HCT116 (cell line): ENCODE data around the gene SFXN1. TPM values are rescaled to one million over a fixed set of nuclear protein-coding genes. Genes with fewer than 3 reads are reported as not detected.

Experiments used
- ATAC-seq: fragments of 200-7000 bp; cut with Tn5 transposase; 2 replicates; pipeline ENCODE4 v1.9.1; 2020; ENCODE audit warnings: mild to moderate bottlenecking, moderate library complexity
- BruUV-seq: library from RNA; stranded (reverse); fragments of 400-500 nt; replicated peaks from 2 replicates; lab custom pipeline; 2021; lab: Mats Ljungman, UMichigan
- CTCF ChIA-PET: fragments of 300-600 bp; sonication (Branson Sonifier 250); formaldehyde crosslinking; loops from one replicate; lab custom pipeline; 2021; ENCODE audit warnings: antibody characterized with exemption; lab: Charles Lee
- POLR2A ChIA-PET: fragments of 300-600, 350-600 bp; sonication (Branson Sonifier 250); formaldehyde crosslinking; loops from one replicate; lab custom pipeline; 2021; ENCODE audit warnings: antibody characterized with exemption; lab: Charles Lee
- RAD21 ChIA-PET, 2 experiments: fragments of 300-600 bp; sonication (Branson Sonifier 250); formaldehyde crosslinking; loops; one replicate each; lab custom pipeline; 2023; ENCODE audit warnings: low total read pairs in 2 of 2; ENCODE audit not compliant: uncharacterized antibody in 2 of 2, unreplicated experiment in 2 of 2, low non-redundant PET in 1 of 2; lab: Charles Lee
- DNase-seq: peaks from one replicate; pipeline ENCODE4 v3.0.0-alpha.2; 2010; ENCODE audit warnings: low read depth, low spot score
- H2AFZ ChIP-seq: fragments of 200-600 bp; shearing (Covaris generic), sonication (generic); 2 replicates; pipeline ENCODE4 v1.6.1; 2017; ENCODE audit warnings: low read depth, mixed run types, mixed read lengths, antibody characterized with exemption, low read length; ENCODE audit not compliant: poor library complexity, severe bottlenecking
- H3K27ac ChIP-seq: 2 replicates; pipeline ENCODE4 v1.5.1; 2012; ENCODE audit warnings: low read depth, low read length
- H3K27me3 ChIP-seq: fragments of 200-600 bp; sonication (generic); 2 replicates; pipeline ENCODE4 v1.6.1; 2016; ENCODE audit warnings: mixed run types, low read length, mixed read lengths; ENCODE audit not compliant: insufficient read depth
- H3K36me3 ChIP-seq, 2 experiments: fragments of 200-500 bp in 1 of 2; fragments of 200-600 bp in 1 of 2; sonication (Bioruptor generic) in 1 of 2; sonication (generic) in 1 of 2; 2 replicates each; pipeline versions ENCODE4 v1.5.1 to v1.6.1; 2014 to 2016; ENCODE audit warnings: low read length in 2 of 2, inconsistent platforms in 1 of 2, mixed read lengths in 1 of 2, mixed run types in 1 of 2; ENCODE audit not compliant: insufficient read depth in 2 of 2, control insufficient read depth in 1 of 2
- H3K4me1 ChIP-seq, 2 experiments: fragments of 200-600 bp in 1 of 2; sonication (generic) in 1 of 2; 2 replicates each; pipeline versions ENCODE4 v1.5.1 to v1.6.1; 2012 to 2017; ENCODE audit warnings: low read length in 2 of 2, inconsistent platforms in 1 of 2, mild to moderate bottlenecking in 1 of 2, mixed read lengths in 1 of 2, mixed run types in 1 of 2, moderate library complexity in 1 of 2; ENCODE audit not compliant: insufficient read depth in 2 of 2, control insufficient read depth in 1 of 2
- H3K4me2 ChIP-seq: fragments of 200-600 bp; sonication (generic); 2 replicates; pipeline ENCODE4 v1.6.1; 2017; ENCODE audit warnings: mixed run types, low read length, mixed read lengths
- H3K4me3 ChIP-seq, 2 experiments: fragments of 200-600 bp in 1 of 2; sonication (generic) in 1 of 2; replicated peaks in 1 of 2; 2 replicates each; pipeline ENCODE4 v1.5.1; 2011 to 2016; ENCODE audit warnings: low read length in 2 of 2, control low read depth in 1 of 2, low read depth in 1 of 2, mild to moderate bottlenecking in 1 of 2, mixed read lengths in 1 of 2, mixed run types in 1 of 2
- H3K79me2 ChIP-seq: fragments of 200-600 bp; sonication (generic); 2 replicates; pipeline ENCODE4 v1.6.1; 2017; ENCODE audit warnings: mild to moderate bottlenecking, mixed run types, low read length, moderate library complexity, mixed read lengths; ENCODE audit not compliant: insufficient read depth
- H3K9ac ChIP-seq: fragments of 200-600 bp; sonication (generic); 2 replicates; pipeline ENCODE4 v1.6.1; 2016; ENCODE audit warnings: low read length, mixed read lengths
- H3K9me2 ChIP-seq: fragments of 200-600 bp; sonication (generic), shearing (Covaris generic); 2 replicates; pipeline ENCODE4 v1.6.1; 2017; ENCODE audit warnings: mixed run types, mild to moderate bottlenecking, moderate library complexity; ENCODE audit not compliant: insufficient read depth
- H3K9me3 ChIP-seq, 2 experiments: fragments of 200-500 bp in 1 of 2; fragments of 200-600 bp in 1 of 2; sonication (Bioruptor generic) in 1 of 2; sonication (generic) in 1 of 2; 2 replicates each; pipeline ENCODE4 v1.6.1; 2014 to 2017; ENCODE audit warnings: low read length in 2 of 2, mixed read lengths in 2 of 2, inconsistent platforms in 1 of 2, low read depth in 1 of 2, mild to moderate bottlenecking in 1 of 2, mixed run types in 1 of 2, moderate library complexity in 1 of 2; ENCODE audit not compliant: control insufficient read depth in 1 of 2, insufficient read depth in 1 of 2
- H4K20me1 ChIP-seq: fragments of 200-600 bp; sonication (generic), shearing (Covaris generic); 2 replicates; pipeline ENCODE4 v1.6.1; 2017; ENCODE audit warnings: mixed run types, mild to moderate bottlenecking, moderate library complexity; ENCODE audit not compliant: insufficient read depth
- ATF3 ChIP-seq: IDR thresholded peaks from 2 replicates; pipeline ENCODE4 v1.6.1; 2012
- CTCF ChIP-seq, 3 experiments: fragments of 200-600 bp in 1 of 3; sonication (generic) in 1 of 3; IDR thresholded peaks in 2 of 3; conservative IDR thresholded peaks in 1 of 3; 2 replicates each; pipeline ENCODE4 v1.5.1; 2012 to 2017; ENCODE audit warnings: low read depth in 2 of 3, low read length in 2 of 3, antibody characterized with exemption in 1 of 3, borderline replicate concordance in 1 of 3, control low read depth in 1 of 3, mild to moderate bottlenecking in 1 of 3, mixed read lengths in 1 of 3, mixed run types in 1 of 3, moderate library complexity in 1 of 3; ENCODE audit not compliant: insufficient read depth in 1 of 3
- EGR1 ChIP-seq: IDR thresholded peaks from 2 replicates; pipeline ENCODE4 v1.6.1; 2012; ENCODE audit warnings: low read depth
- ELF1 ChIP-seq: IDR thresholded peaks from 2 replicates; pipeline ENCODE4 v1.6.1; 2012; ENCODE audit warnings: low read depth, borderline replicate concordance
- EZH2 ChIP-seq: fragments of 200-600 bp; sonication (generic); IDR thresholded peaks from 2 replicates; pipeline ENCODE4 v1.6.1; 2017; ENCODE audit warnings: antibody characterized with exemption, mixed run types
- EZH2phosphoT487 ChIP-seq: fragments of 200-600 bp; IDR thresholded peaks from 2 replicates; pipeline ENCODE4 v1.6.1; 2018; ENCODE audit warnings: antibody characterized with exemption, borderline replicate concordance
- FOSL1 ChIP-seq: IDR thresholded peaks from 2 replicates; pipeline ENCODE4 v1.6.1; 2012; ENCODE audit warnings: low read depth
- JUND ChIP-seq: IDR thresholded peaks from 2 replicates; pipeline ENCODE4 v1.6.1; 2012
- POLR2A ChIP-seq: IDR thresholded peaks from 2 replicates; pipeline ENCODE4 v1.7.0; 2011; ENCODE audit warnings: borderline replicate concordance; ENCODE audit not compliant: insufficient read depth, insufficient read length; ENCODE audit errors: extremely low read depth
- RAD21 ChIP-seq: IDR thresholded peaks from 2 replicates; pipeline ENCODE4 v1.6.1; 2012; ENCODE audit warnings: low read depth, mild to moderate bottlenecking
- SIN3A ChIP-seq: IDR thresholded peaks from 2 replicates; pipeline ENCODE4 v1.6.1; 2012; ENCODE audit warnings: low read depth
- SP1 ChIP-seq: IDR thresholded peaks from 2 replicates; pipeline ENCODE4 v1.6.1; 2012; ENCODE audit warnings: low read depth
- ZBTB33 ChIP-seq: IDR thresholded peaks from 2 replicates; pipeline ENCODE4 v1.6.1; 2011; ENCODE audit warnings: mild to moderate bottlenecking, low read length, moderate library complexity; ENCODE audit not compliant: insufficient replicate concordance; ENCODE audit errors: extremely low read depth
- ZNF274 ChIP-seq: fragments of 200-500 bp; sonication (Bioruptor generic); IDR thresholded peaks from 2 replicates; pipeline ENCODE4 v1.6.1; 2014; ENCODE audit warnings: mild to moderate bottlenecking, low read depth, low read length, inconsistent platforms
- intact Hi-C: fragments of 100-400 bp; cut with micrococcal nuclease; formaldehyde crosslinking; loops from 2 replicates; pipeline ENCODE4 v1.10.0; 2022
- total RNA-seq: library from RNA; stranded (reverse); gene quantifications from one replicate; pipeline ENCODE4 v1.2.1, GENCODE V29; 2021; ENCODE audit not compliant: unreplicated experiment

SFXN1 gene
- total RNA-seq, 1 experiment from 2014 or later: 145 TPM

GRCh38 chr5:175548626-175549311, 70.4 kb downstream of the SFXN1 start:
- BruUV-seq: no TSS peak
- no peaks in the 10 kb centered on the region for H3K9me3 ChIP-seq
- H3K9ac ChIP-seq: no peak overlapping the region
- H4K20me1 ChIP-seq: no peaks in the 10 kb centered on the region
- no peaks in the 10 kb centered on the region for H3K9me2 ChIP-seq
- ChIA-PET POLR2A (no interaction called here), CTCF (no interaction called here), RAD21 (no interaction called here)
- H3K27ac ChIP-seq: no peak overlapping the region
- peaks cover 53% of the 10 kb centered on the region for H3K27me3 ChIP-seq
- no peaks in the 10 kb centered on the region for H3K79me2 ChIP-seq
- no peak overlapping the region for H3K4me3 ChIP-seq
- no peak overlapping the region for H2AFZ ChIP-seq
- H3K4me1 ChIP-seq: no peaks in the 10 kb centered on the region
- DNase-seq (no peak), ATAC-seq (no peak)
- H3K36me3 ChIP-seq: no peaks in the 10 kb centered on the region
- TF ChIP-seq ZNF274: no peak
- TF ChIP-seq RAD21: no peak
- no peak for TF ChIP-seq ZBTB33
- intact Hi-C loops: no loop called here
- H3K4me2 ChIP-seq: no peak overlapping the region

GRCh38 chr5:175550055-175550805, 71.9 kb downstream of the SFXN1 start:
- RAD21 ChIA-PET: no interaction called here
- no peaks in the 10 kb centered on the region for H3K79me2 ChIP-seq
- H3K9me3 ChIP-seq: no peaks in the 10 kb centered on the region
- no peak overlapping the region for H2AFZ ChIP-seq
- BruUV-seq: no TSS peak
- CTCF ChIA-PET: interaction anchor here (0.6 kb wide), 1 partner anchor 179 kb away, joined by 3 read pairs; no protein-coding TSS in a partner anchor
- no peaks in the 10 kb centered on the region for H3K9me2 ChIP-seq
- H3K27me3 ChIP-seq: peaks cover 53% of the 10 kb centered on the region
- H3K4me1 ChIP-seq: no peaks in the 10 kb centered on the region
- ATAC-seq (no peak), DNase-seq (no peak)
- H3K36me3 ChIP-seq: no peaks in the 10 kb centered on the region
- H3K9ac ChIP-seq: no peak overlapping the region
- POLR2A ChIA-PET: no interaction called here
- no peaks in the 10 kb centered on the region for H4K20me1 ChIP-seq
- no peak overlapping the region for H3K4me3 ChIP-seq
- H3K4me2 ChIP-seq: no peak overlapping the region
- intact Hi-C loops: no loop called here
- no peak overlapping the region for H3K27ac ChIP-seq
- no peak for TF ChIP-seq RAD21
- no peak for TF ChIP-seq SP1
- TF ChIP-seq CTCF (IDR thresholded peaks at IDR 0.05 in 2 of 3, conservative IDR thresholded peaks at IDR 0.05 in 1 of 3; ENCODE audit: borderline replicate concordance in 1 of 3, insufficient read depth in 1 of 3, low read depth in 2 of 3, low read length in 2 of 3): no peak
- TF ChIP-seq SIN3A: no peak
- no peak for TF ChIP-seq EGR1
- no peak for TF ChIP-seq EZH2
- TF ChIP-seq ELF1: no peak
- no peak for TF ChIP-seq JUND
- TF ChIP-seq POLR2A: no peak
- TF ChIP-seq FOSL1: no peak
- TF ChIP-seq EZH2phosphoT487: no peak
- no peak for TF ChIP-seq ATF3
